ENCODE results near the gene ZNF92.
"Not testable (repeated sequence)": the region's sequence is repeated elsewhere in the genome, so short reads cannot be mapped to it uniquely, and the experiment has no call there.

ZNF92 gene

GRCh38 chr7:65373608-65374351 is at the start of gene ZNF92:
ZNF92 (plus strand) TSS chr7:65373855; CDS start chr7:65373998, 143 bp downstream.
- peak; percentile 95 for DNase-seq

- DNase-seq = no peak
These were observed 47.7 kb upstream of the ZNF92 start for GRCh38 chr7:65325793-65326432.

GRCh38 chr7:65338346-65338745 is 35.3 kb upstream of the ZNF92 start:
- DNase-seq = no peak

GRCh38 chr7:65339257-65339656 is 34.4 kb upstream of the ZNF92 start:
- no peak for DNase-seq

GRCh38 chr7:65342723-65343629 is 30.7 kb upstream of the ZNF92 start:
- no peak for DNase-seq

GRCh38 chr7:65344541-65344940 is 29.1 kb upstream of the ZNF92 start:
- not testable (repeated sequence) for DNase-seq

- DNase-seq = no peak
These were observed 19.4 kb upstream of the ZNF92 start for GRCh38 chr7:65354263-65354662.

GRCh38 chr7:65369843-65370242 is 3.8 kb upstream of the ZNF92 start:
- DNase-seq = no peak

- no peak for DNase-seq
These were observed 2.2 kb upstream of the ZNF92 start for GRCh38 chr7:65371468-65371867.

- DNase-seq = no peak
These were observed 5.7 kb downstream of the ZNF92 start for GRCh38 chr7:65379318-65379717.

GRCh38 chr7:65381742-65382141 is 8.1 kb downstream of the ZNF92 start:
- no peak for DNase-seq

GRCh38 chr7:65382452-65382851 is 8.8 kb downstream of the ZNF92 start:
- DNase-seq = no peak

- no peak for DNase-seq
These were observed 14.2 kb downstream of the ZNF92 start for GRCh38 chr7:65387891-65388290.

- DNase-seq = no peak
These were observed 16.9 kb downstream of the ZNF92 start for GRCh38 chr7:65390588-65390987.

GRCh38 chr7:65397730-65398142 is 24.1 kb downstream of the ZNF92 start:
- DNase-seq = no peak

- not testable (repeated sequence) for DNase-seq
These were observed 25.0 kb downstream of the ZNF92 start for GRCh38 chr7:65398671-65399070.

- not testable (repeated sequence) for DNase-seq
These were observed 25.4 kb downstream of the ZNF92 start for GRCh38 chr7:65399101-65399500.

- no peak for DNase-seq
These were observed 30.4 kb downstream of the ZNF92 start for GRCh38 chr7:65404020-65404419.

- DNase-seq = not testable (repeated sequence)
These were observed 33.1 kb downstream of the ZNF92 start for GRCh38 chr7:65406706-65407105.

GRCh38 chr7:65409363-65409762 is 35.7 kb downstream of the ZNF92 start:
- no peak for DNase-seq

GRCh38 chr7:65411249-65411648 is 37.6 kb downstream of the ZNF92 start:
- no peak for DNase-seq

- no peak for DNase-seq
These were observed 49.0 kb downstream of the ZNF92 start for GRCh38 chr7:65422670-65423069.

GRCh38 chr7:65423286-65423685 is 49.6 kb downstream of the ZNF92 start:
- not testable (repeated sequence) for DNase-seq
